PC-9 (cell line): Measurements from ENCODE around the gene AUTS2.

Experiments used
- EZH2 ChIP-seq: fragments of 200-600 bp; sonication (generic); IDR thresholded peaks from 2 replicates; pipeline ENCODE4 v1.8.0; 2017; ENCODE audit warnings: antibody characterized with exemption, low read depth
- TF ChIP-seq, protein P1 (sequence below): fragments of 200-600 bp; sonication (generic); conservative IDR thresholded peaks from 2 replicates; pipeline ENCODE4 v1.6.1; 2017; ENCODE audit warnings: mixed run types, antibody characterized with exemption, mild to moderate bottlenecking, moderate library complexity

- TF ChIP-seq, protein P1, sequence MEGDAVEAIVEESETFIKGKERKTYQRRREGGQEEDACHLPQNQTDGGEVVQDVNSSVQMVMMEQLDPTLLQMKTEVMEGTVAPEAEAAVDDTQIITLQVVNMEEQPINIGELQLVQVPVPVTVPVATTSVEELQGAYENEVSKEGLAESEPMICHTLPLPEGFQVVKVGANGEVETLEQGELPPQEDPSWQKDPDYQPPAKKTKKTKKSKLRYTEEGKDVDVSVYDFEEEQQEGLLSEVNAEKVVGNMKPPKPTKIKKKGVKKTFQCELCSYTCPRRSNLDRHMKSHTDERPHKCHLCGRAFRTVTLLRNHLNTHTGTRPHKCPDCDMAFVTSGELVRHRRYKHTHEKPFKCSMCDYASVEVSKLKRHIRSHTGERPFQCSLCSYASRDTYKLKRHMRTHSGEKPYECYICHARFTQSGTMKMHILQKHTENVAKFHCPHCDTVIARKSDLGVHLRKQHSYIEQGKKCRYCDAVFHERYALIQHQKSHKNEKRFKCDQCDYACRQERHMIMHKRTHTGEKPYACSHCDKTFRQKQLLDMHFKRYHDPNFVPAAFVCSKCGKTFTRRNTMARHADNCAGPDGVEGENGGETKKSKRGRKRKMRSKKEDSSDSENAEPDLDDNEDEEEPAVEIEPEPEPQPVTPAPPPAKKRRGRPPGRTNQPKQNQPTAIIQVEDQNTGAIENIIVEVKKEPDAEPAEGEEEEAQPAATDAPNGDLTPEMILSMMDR, result no peak
- TF ChIP-seq EZH2, result no peak
Observed at GRCh38 chr7:70505468-70505867, 907.2 kb downstream of the AUTS2 start.
